Stomach smooth muscle (tissue), 2 donors: ENCODE measurements around the gene KCNQ1OT1.

ENCODE experiments used
- H3K27ac ChIP-seq: one replicate; pipeline ENCODE4 v1.7.0; 2013; ENCODE audit warnings: mild to moderate bottlenecking, low read length, inconsistent platforms
- H3K27me3 ChIP-seq, 2 donors: one replicate each; pipeline ENCODE4 v1.7.0; 2013; ENCODE audit warnings: low read length in 2 of 2; ENCODE audit not compliant: insufficient read depth in 2 of 2, control insufficient read depth in 1 of 2
- H3K36me3 ChIP-seq, 2 donors: one replicate each; pipeline ENCODE4 v1.7.0; 2013; ENCODE audit warnings: low read length in 2 of 2; ENCODE audit not compliant: control insufficient read depth in 2 of 2, insufficient read depth in 2 of 2
- H3K4me1 ChIP-seq: one replicate; pipeline ENCODE4 v1.7.0; 2013; ENCODE audit warnings: low read length; ENCODE audit not compliant: control insufficient read depth, insufficient read depth
- H3K4me3 ChIP-seq, 2 donors: one replicate each; pipeline ENCODE4 v1.7.0; 2013; ENCODE audit warnings: low read length in 2 of 2
- H3K9ac ChIP-seq, 2 donors: one replicate each; pipeline ENCODE4 v1.7.0; 2013; ENCODE audit warnings: low read length in 2 of 2, mild to moderate bottlenecking in 1 of 2
- H3K9me3 ChIP-seq, 2 donors: one replicate each; pipeline ENCODE4 v1.7.0; 2013; ENCODE audit warnings: low read length in 2 of 2; ENCODE audit not compliant: control insufficient read depth in 2 of 2
- donor health status: healthy.
- donor health status: Pancreatic carcinoma.

KCNQ1OT1 gene

DNA sequence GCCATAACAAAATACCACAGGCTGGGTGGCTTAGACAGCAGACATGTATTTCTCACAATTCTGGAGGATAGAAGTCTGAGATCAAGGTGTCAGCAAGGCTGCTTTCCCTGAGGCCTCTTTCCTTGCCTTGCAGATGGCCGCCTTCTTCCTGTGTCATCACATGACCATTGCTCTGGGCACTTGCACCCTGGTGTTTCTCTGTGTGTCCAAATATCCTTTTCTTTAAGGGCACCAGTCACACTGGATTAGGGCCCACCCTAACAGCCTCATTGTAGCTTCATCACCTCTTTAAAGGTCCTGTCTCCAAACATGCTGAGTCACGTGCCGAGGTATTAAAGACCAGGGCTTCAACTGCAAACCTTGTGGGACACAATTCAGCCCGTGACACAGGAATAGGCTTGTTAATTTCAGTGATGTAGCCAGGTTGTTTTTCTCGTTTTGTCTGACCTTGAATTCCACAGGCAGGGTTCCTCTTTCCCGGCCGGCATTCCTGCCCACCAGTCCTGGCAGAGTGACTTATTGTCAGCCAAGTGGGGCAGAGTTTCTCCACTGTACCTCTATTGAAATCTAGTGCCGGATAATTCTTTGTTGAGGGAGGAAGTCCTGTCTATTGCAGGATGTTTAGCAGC is 100.1 kb downstream of the KCNQ1OT1 start:
- no peaks in the 10 kb centered on the region for H3K4me1 ChIP-seq
- no peak overlapping the region for H3K9ac ChIP-seq
- no peaks in the 10 kb centered on the region for H3K36me3 ChIP-seq
- peaks cover 4 to 5% of the 10 kb centered on the region in 2 donors for H3K9me3 ChIP-seq
- H3K27ac ChIP-seq = no peak overlapping the region
- H3K27me3 ChIP-seq = no peaks in the 10 kb centered on the region
- no peak overlapping the region for H3K4me3 ChIP-seq

DNA sequence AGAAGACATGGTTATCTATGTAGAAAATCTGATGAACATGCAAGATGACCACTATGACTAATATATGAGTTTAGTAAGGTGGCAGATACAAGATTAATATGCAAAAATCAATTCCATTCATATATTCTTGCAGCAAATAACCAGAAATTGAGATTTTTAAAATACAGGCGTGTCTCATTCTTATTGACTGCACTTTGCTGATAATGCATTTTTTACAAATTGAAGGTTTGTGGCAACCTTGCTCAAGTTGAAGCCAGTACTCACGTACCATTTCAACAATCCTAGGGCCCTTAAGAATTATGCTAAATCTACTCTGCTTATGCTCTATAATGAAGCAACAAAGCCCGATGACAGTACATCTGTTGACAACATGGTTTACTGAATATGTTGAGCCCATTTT is 104.6 kb downstream of the KCNQ1OT1 start:
- Histone ChIP-seq H3K27ac (no peak overlapping the region), H3K4me3 (no peak overlapping the region), H3K4me1 (no peaks in the 10 kb centered on the region), H3K27me3 (no peaks in the 10 kb centered on the region), H3K9me3 (peaks cover 4 to 5% of the 10 kb centered on the region in 2 donors), H3K36me3 (no peaks in the 10 kb centered on the region), H3K9ac (no peak overlapping the region)

DNA sequence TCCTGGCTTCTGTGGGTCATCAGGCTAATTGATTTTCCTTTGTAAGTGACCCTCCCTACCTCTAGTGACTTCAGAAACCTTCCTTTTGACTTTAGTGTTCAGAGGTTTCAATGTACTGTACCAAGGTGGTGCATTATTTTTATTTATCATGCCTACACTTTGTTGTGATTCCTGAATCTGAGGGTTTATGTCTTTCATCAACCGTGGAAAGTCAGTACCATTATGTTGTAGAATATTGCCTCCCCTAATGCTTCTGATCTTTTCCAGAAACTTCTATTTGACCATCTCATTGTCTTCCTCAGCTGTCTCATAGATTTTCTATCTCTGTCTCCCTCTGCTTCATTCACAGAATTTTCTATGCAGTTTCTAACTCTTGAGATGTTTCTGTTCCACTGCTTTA is 105.5 kb downstream of the KCNQ1OT1 start:
- Histone ChIP-seq H3K27ac (no peak overlapping the region), H3K27me3 (no peaks in the 10 kb centered on the region), H3K4me3 (no peak overlapping the region), H3K9ac (no peak overlapping the region), H3K36me3 (no peaks in the 10 kb centered on the region), H3K9me3 (peaks cover 4 to 5% of the 10 kb centered on the region in 2 donors), H3K4me1 (no peaks in the 10 kb centered on the region)

DNA sequence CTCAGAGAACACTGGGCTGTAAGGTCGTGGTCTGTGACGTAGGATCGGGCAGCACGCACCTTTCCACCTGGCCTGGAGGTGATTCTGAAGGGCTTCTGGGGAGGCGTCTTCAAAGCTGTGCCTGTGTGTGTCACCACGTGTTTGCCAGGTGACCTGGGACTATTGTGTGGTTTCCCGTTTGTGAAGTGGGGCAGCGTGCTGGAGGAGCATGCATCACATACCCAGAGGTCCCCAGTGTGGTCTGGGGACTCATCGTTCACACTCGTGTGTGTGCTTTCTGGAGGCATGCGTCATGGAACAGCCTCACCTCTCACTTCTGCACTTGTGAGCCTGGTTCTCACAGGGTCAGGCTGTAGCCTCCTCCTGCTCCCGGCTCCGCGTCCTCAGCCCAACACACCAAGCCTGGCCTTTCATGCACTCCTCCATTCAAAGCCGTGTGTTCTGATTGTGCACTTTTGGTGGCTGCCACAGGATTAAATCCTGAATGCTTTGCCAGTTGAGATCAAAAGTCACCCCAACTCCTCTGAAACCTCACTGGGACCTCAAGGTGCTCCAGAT is 106.3 kb downstream of the KCNQ1OT1 start:
- Histone ChIP-seq H3K27ac (no peak overlapping the region), H3K9ac (no peak overlapping the region), H3K4me3 (no peak overlapping the region), H3K36me3 (no peaks in the 10 kb centered on the region), H3K4me1 (no peaks in the 10 kb centered on the region), H3K9me3 (peaks cover 2% of the 10 kb centered on the region in 2 donors), H3K27me3 (no peaks in the 10 kb centered on the region)

DNA sequence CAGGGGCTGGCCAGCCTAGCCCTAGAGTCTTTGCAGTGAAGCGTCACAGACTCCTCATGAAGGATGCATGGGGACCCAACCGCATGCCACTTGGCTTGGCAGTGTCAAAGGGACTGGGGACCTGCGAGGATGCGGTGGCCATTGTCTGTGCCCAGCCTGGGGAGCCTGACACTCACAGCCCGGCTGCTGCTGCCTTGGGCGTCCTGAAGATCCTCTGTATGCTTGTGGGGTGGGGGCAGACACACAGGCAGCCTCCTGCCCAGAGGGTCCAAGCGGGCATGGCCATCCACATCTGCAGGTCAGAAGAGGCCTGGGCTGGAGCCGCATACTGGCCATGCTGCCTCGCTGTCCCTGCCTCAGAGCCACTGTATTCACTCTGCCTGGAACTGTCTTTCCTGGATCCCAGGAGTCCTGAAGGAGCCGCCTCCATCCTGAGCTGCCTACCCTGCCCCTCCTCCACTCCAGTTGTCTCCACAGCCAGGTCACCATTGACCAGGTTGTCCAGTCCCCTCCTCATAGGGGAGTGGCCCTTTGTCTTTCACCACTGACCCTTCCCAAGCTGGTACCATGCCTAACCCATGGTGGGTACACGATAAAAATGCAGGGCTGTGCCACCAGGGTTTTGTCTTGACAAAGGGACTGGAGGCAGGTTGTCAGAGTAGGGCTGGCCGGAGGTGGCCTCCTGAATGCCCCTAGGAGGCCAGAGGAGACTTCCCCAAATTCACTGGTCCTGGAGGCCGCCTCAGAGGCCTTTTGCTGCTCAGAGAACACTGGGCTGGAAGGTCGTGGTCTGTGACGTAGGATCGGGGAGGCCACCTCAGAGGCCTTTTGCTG is 107.0 kb downstream of the KCNQ1OT1 start:
- no peak overlapping the region for H3K27ac ChIP-seq
- H3K36me3 ChIP-seq = no peaks in the 10 kb centered on the region
- no peak overlapping the region for H3K4me3 ChIP-seq
- H3K9me3 ChIP-seq = no peaks in the 10 kb centered on the region
- no peaks in the 10 kb centered on the region for H3K4me1 ChIP-seq
- no peaks in the 10 kb centered on the region for H3K27me3 ChIP-seq
- no peak overlapping the region for H3K9ac ChIP-seq

DNA sequence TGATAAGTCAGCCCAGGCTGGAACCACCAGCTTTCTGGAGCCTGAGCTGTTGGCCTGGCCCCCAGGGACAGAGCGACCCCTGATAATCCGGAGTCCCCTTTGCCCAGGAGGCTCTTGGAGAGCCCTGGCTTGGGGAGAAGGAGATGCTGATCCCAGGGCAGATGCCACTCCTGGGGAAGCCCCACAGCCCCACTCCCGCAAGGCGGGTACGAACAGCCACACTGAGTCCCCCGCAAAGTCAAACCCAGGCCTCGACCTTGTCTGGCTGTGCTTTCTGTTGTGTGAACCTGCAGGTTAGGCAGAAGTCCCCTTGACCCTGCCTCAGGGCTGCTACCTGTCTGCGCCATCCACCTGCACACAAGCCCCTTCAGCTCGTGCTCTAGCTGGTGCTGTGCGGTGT is 108.0 kb downstream of the KCNQ1OT1 start:
- H3K9ac ChIP-seq = no peak overlapping the region
- no peaks in the 10 kb centered on the region for H3K4me1 ChIP-seq
- no peak overlapping the region for H3K4me3 ChIP-seq
- H3K9me3 ChIP-seq = no peaks in the 10 kb centered on the region
- no peaks in the 10 kb centered on the region for H3K27me3 ChIP-seq
- no peaks in the 10 kb centered on the region for H3K36me3 ChIP-seq
- H3K27ac ChIP-seq = no peak overlapping the region

DNA sequence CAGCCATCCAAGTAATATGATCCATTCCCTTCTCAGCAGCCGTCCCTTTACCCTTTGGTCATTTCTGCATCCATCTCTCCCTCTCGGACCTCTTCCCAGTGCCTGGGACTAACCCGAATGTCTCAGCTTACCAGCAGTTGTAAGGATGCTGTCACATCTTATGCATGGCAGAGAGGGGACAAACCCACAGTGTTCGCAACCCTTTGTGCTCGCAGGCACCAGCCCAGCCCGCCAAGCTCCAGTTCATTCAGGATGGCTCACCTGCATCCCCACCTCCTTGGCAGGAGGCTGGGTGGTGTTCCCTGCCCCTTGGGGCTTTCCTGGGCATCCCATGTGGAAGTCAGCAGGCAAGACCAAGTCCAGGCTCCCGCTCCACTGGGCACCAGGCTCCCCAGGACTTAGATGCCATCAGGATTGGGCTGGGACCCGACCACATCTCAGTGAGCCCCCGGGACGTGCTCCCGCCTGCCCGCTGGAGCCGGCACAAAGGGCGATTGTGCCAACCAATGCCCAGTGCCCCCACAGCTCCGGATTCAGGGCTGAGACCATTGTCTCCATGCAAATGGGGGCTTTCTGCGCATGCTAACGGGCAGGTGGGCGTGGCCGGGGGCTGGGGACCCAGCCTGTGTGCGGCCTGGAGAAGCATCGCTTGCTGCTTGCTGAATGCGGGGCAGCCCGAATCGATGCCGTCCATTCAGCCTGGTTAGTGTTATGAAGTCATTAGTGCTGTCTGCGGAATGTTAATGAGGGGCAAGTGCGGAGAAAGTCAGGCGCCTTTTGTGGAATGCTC is 108.6 kb downstream of the KCNQ1OT1 start:
- no peaks in the 10 kb centered on the region for H3K36me3 ChIP-seq
- H3K27me3 ChIP-seq = no peaks in the 10 kb centered on the region
- H3K4me1 ChIP-seq = no peaks in the 10 kb centered on the region
- H3K27ac ChIP-seq = no peak overlapping the region
- no peak overlapping the region for H3K9ac ChIP-seq
- H3K4me3 ChIP-seq = no peak overlapping the region
- H3K9me3 ChIP-seq = no peaks in the 10 kb centered on the region

DNA sequence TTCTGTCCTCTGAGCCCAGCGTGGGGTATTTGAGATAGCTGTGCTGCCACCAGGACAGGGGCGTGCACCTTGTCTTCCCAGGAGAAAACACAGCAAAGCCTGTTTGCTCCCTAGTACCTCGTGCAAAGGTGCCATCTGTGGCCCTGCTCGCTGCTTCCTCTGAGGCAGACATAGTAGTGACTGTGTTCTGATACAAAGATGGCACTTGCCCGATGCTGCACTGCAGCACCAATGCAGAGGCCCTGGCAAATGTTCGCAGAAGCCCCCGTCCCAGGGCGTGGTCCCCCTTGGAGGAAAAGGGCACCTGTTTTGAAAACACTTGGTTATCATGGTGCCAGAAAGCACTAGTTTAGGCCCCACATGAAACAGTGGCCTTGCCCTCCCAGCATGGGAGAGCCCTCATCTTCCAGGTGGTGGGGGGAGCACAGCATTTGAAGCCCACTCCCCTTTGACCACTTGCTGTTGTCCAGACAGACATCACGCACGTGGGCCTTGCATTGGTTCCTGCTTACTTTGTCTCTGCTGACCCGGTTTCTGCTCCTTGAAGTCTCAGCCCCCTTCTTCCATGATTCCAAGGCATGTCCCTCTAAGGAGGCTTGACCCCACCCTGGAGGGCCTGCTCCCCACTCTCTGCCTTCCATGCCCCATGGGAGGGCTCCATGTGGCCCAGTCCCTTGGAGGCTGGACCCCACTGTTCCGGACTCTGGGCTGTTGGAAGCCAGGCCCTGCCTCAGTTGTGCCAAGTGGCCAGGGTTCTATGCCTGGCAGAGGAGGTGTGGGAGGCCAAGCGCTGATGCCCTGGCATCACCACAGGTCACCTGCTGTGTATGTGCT is 109.4 kb downstream of the KCNQ1OT1 start:
- Histone ChIP-seq H3K4me1 (no peaks in the 10 kb centered on the region), H3K27me3 (no peaks in the 10 kb centered on the region), H3K36me3 (no peaks in the 10 kb centered on the region), H3K4me3 (no peak overlapping the region), H3K9me3 (no peaks in the 10 kb centered on the region), H3K9ac (no peak overlapping the region), H3K27ac (no peak overlapping the region)

DNA sequence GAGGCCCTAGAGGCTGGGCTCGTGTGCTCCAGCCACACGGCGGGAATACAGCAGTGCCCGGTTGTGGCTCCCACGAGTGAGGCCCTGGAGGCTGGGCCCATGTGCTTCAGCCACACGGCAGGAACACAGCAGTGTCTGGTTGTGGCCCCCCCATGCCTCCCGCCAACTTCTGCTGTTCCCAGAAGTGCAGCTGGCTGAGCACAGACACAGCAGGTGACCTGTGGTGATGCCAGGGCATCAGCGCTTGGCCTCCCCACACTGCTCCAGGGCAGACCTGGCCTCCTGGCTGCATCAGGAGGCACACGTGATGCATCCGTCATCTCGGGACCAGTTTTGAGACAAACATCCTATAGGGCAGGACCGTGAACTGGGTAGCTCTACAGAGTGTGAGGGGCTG is 110.3 kb downstream of the KCNQ1OT1 start:
- Histone ChIP-seq H3K27ac (no peak overlapping the region), H3K9me3 (no peaks in the 10 kb centered on the region), H3K9ac (no peak overlapping the region), H3K4me1 (no peaks in the 10 kb centered on the region), H3K27me3 (no peaks in the 10 kb centered on the region), H3K36me3 (no peaks in the 10 kb centered on the region), H3K4me3 (no peak overlapping the region)
